D721Med (cell line): Measurements from ENCODE around the gene EEFSEC.

ENCODE experiments used
- DNase-seq: peaks from one replicate; pipeline ENCODE4 v3.0.0; 2011; ENCODE audit warnings: low spot score; ENCODE audit not compliant: insufficient read length
- FAIRE-seq: peaks from 2 replicates; lab custom pipeline; 2011; peaks lifted over from hg19 to GRCh38; lab: Jason Lieb, UNC
- CTCF ChIP-seq: IDR thresholded peaks from 2 replicates; pipeline ENCODE4 v1.5.1; 2012; ENCODE audit warnings: mild to moderate bottlenecking, control low read depth; ENCODE audit not compliant: insufficient read depth; ENCODE audit errors: missing control alignments

EEFSEC gene

GRCh38 chr3:128364808-128365360 is 211.6 kb downstream of the EEFSEC start:
- no peak for FAIRE-seq
- no peak for DNase-seq
- TF ChIP-seq CTCF, result no peak

- no peak for FAIRE-seq
- no peak for TF ChIP-seq CTCF
- DNase-seq, result no peak
These were observed 212.9 kb downstream of the EEFSEC start for GRCh38 chr3:128366136-128366535.

- FAIRE-seq, result no peak
- TF ChIP-seq CTCF, result no peak
- no peak for DNase-seq
These were observed 213.4 kb downstream of the EEFSEC start for GRCh38 chr3:128366652-128367051.

GRCh38 chr3:128367221-128367620 is 213.9 kb downstream of the EEFSEC start:
- TF ChIP-seq CTCF, result no peak
- DNase-seq, result no peak
- no peak for FAIRE-seq

- no peak for TF ChIP-seq CTCF
- FAIRE-seq (no peak), DNase-seq (no peak)
These were observed 214.5 kb downstream of the EEFSEC start for GRCh38 chr3:128367761-128368160.

GRCh38 chr3:128368626-128369025 is 215.3 kb downstream of the EEFSEC start:
- DNase-seq (no peak), FAIRE-seq (no peak)
- no peak for TF ChIP-seq CTCF

- no peak for TF ChIP-seq CTCF
- DNase-seq (no peak), FAIRE-seq (no peak)
These were observed 215.9 kb downstream of the EEFSEC start for GRCh38 chr3:128369121-128369703.
